SK-N-SH (cell line): ENCODE results near the gene SEMA3C.

Experiments used
- CHD2 ChIP-seq: fragments of 150-350 bp; IDR thresholded peaks from 2 replicates; pipeline ENCODE4 v1.6.1; 2018; ENCODE audit warnings: low read length; ENCODE audit not compliant: partially characterized antibody
- EP300 ChIP-seq, 2 experiments: IDR thresholded peaks; 2 replicates each; pipeline versions ENCODE4 v1.4.0 to v1.6.1; 2012; ENCODE audit warnings: borderline replicate concordance in 1 of 2, low read depth in 1 of 2, low read length in 1 of 2
- EZH2phosphoT487 ChIP-seq: fragments of 200-600 bp; sonication (generic); IDR thresholded peaks from 2 replicates; pipeline ENCODE4 v1.6.1; 2017; ENCODE audit warnings: low read depth, mixed run types, mild to moderate bottlenecking, antibody characterized with exemption, moderate library complexity, borderline replicate concordance
- POLR2AphosphoS5 ChIP-seq: IDR thresholded peaks from 2 replicates; pipeline ENCODE4 v1.6.1; 2012; ENCODE audit warnings: low read depth, low read length
- RCOR1 ChIP-seq: fragments of 150-350 bp; IDR thresholded peaks from 2 replicates; pipeline ENCODE4 v1.6.1; 2017; ENCODE audit warnings: antibody characterized with exemption, low read length
- REST ChIP-seq: IDR thresholded peaks from 2 replicates; pipeline ENCODE4 v1.6.1; 2012; ENCODE audit warnings: mild to moderate bottlenecking, low read depth, low read length, moderate library complexity
- RFX5 ChIP-seq: IDR thresholded peaks from 2 replicates; pipeline ENCODE4 v1.6.1; 2012; ENCODE audit warnings: mild to moderate bottlenecking, improper control_type of control experiment, low read length
- TAF1 ChIP-seq: IDR thresholded peaks from 2 replicates; pipeline ENCODE4 v1.6.1; 2012; ENCODE audit warnings: low read depth, mild to moderate bottlenecking, low read length, moderate library complexity, borderline replicate concordance
- TF ChIP-seq, protein P1 (sequence below): fragments of 200-600 bp; sonication (generic); IDR thresholded peaks from 2 replicates; pipeline ENCODE4 v1.6.1; 2017; ENCODE audit warnings: antibody characterized with exemption, mild to moderate bottlenecking, moderate library complexity
- TF ChIP-seq, protein P2 (sequence below): IDR thresholded peaks from 2 replicates; pipeline ENCODE4; 2012

DNA sequence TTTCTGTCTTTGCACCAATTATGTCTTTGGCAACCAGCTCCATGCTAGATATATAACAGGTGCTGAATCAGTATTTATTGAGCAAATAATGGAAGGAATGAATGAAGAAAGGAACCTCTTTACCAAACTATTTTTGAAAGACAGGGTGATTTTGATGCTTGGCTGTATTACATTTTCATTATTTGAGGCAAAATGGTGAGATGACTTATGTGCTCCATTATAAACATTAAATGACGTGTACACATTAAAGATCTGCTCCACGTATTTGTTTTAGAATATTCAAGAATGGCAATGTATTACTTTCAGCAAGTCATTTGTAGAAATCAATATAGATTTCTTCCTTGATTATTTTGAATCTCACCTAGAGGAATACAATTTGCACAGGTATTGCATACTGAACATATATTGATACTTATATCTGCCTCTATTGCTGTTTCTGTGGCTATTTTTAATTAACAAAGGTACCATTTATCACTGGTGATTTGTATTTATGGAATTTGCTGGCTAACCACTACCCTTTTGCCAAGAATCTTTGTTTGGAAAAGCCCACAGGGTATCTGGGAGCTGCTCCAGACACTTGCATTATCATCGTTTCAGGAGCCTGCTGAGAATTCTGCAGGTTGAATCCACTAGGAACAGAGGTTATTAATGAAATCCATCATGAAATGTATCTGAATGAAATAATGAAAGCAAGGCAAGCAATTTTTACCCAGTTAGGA is 92.2 kb downstream of the SEMA3C start:
- TF ChIP-seq TAF1 (no peak), CHD2 (no peak), RCOR1 (no peak), RFX5 (no peak), EZH2phosphoT487 (no peak), REST (no peak), EP300 (IDR thresholded peaks at IDR 0.05; ENCODE audit: borderline replicate concordance in 1 of 2, low read depth in 1 of 2, low read length in 1 of 2) (peak; percentile 43 to 69; a peak in 3 of 4 replicates), POLR2AphosphoS5 (peak; percentile 11; the same call in 1 of the 2 replicates)
- TF ChIP-seq, protein P1, sequence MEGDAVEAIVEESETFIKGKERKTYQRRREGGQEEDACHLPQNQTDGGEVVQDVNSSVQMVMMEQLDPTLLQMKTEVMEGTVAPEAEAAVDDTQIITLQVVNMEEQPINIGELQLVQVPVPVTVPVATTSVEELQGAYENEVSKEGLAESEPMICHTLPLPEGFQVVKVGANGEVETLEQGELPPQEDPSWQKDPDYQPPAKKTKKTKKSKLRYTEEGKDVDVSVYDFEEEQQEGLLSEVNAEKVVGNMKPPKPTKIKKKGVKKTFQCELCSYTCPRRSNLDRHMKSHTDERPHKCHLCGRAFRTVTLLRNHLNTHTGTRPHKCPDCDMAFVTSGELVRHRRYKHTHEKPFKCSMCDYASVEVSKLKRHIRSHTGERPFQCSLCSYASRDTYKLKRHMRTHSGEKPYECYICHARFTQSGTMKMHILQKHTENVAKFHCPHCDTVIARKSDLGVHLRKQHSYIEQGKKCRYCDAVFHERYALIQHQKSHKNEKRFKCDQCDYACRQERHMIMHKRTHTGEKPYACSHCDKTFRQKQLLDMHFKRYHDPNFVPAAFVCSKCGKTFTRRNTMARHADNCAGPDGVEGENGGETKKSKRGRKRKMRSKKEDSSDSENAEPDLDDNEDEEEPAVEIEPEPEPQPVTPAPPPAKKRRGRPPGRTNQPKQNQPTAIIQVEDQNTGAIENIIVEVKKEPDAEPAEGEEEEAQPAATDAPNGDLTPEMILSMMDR, result no peak
- TF ChIP-seq, protein P2, sequence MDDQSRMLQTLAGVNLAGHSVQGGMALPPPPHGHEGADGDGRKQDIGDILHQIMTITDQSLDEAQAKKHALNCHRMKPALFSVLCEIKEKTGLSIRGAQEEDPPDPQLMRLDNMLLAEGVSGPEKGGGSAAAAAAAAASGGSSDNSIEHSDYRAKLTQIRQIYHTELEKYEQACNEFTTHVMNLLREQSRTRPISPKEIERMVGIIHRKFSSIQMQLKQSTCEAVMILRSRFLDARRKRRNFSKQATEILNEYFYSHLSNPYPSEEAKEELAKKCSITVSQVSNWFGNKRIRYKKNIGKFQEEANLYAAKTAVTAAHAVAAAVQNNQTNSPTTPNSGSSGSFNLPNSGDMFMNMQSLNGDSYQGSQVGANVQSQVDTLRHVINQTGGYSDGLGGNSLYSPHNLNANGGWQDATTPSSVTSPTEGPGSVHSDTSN, result peak; percentile 67
